Hematopoietic multipotent progenitor cell treated with erythropoietin and hydrocortisone succinate and interleukin-3 and kit ligand, for 4 days (in vitro differentiated cells): ENCODE data around the gene RIMS3.

ENCODE experiments used
- DNase-seq: peaks from one replicate; pipeline ENCODE4 v3.0.0-alpha.2; 2015

The RIMS3 gene

GRCh38 chr1:40582116-40582515, 83.4 kb downstream of the RIMS3 start:
- no peak for DNase-seq

GRCh38 chr1:40575336-40575735, 90.1 kb downstream of the RIMS3 start:
- no peak for DNase-seq

- peak; percentile 59 for DNase-seq
Observed at GRCh38 chr1:40574805-40575204, 90.7 kb downstream of the RIMS3 start.
